ENCODE data around the gene CD164.
"Not testable (repeated sequence)": the region's sequence is repeated elsewhere in the genome, so short reads cannot be mapped to it uniquely, and the experiment has no call there.

Gene CD164

GRCh38 chr6:109344226-109344625 is 38.0 kb downstream of the CD164 start:
- Histone ChIP-seq H3K36me3 (ENCODE audit: insufficient read depth, low read length) (no peaks in the 10 kb centered on the region), H3K9me3 (ENCODE audit: low read depth, low read length) (no peaks in the 10 kb centered on the region), H3K4me3 (no peak overlapping the region), H3K27ac (no peak overlapping the region), H3K9ac (ENCODE audit: insufficient read length) (no peak overlapping the region)
- TF ChIP-seq EZH2 (IDR thresholded peaks at IDR 0.05): no peak
- no peak for TF ChIP-seq POLR2AphosphoS5 (IDR thresholded peaks at IDR 0.05; ENCODE audit: borderline replicate concordance, low read depth, low read length)
- TF ChIP-seq FOXP2 (optimal IDR thresholded peaks at IDR 0.05; ENCODE audit: control extremely low read depth, extremely low read length, insufficient read depth): no peak
- DNase-seq (ENCODE audit: low read depth, low spot score): no peak

- DNase-seq (ENCODE audit: low read depth, low spot score): no peak
- H3K9ac ChIP-seq (ENCODE audit: insufficient read length): no peak overlapping the region
- no peak overlapping the region for H3K4me3 ChIP-seq
- no peaks in the 10 kb centered on the region for H3K36me3 ChIP-seq (ENCODE audit: insufficient read depth, low read length)
- H3K9me3 ChIP-seq (ENCODE audit: low read depth, low read length): no peaks in the 10 kb centered on the region
- no peak overlapping the region for H3K27ac ChIP-seq
- TF ChIP-seq EZH2 (IDR thresholded peaks at IDR 0.05): no peak
- no peak for TF ChIP-seq POLR2AphosphoS5 (IDR thresholded peaks at IDR 0.05; ENCODE audit: borderline replicate concordance, low read depth, low read length)
- no peak for TF ChIP-seq FOXP2 (optimal IDR thresholded peaks at IDR 0.05; ENCODE audit: control extremely low read depth, extremely low read length, insufficient read depth)
Measured at GRCh38 chr6:109343518-109343917, 38.7 kb downstream of the CD164 start.

GRCh38 chr6:109342911-109343310 is 39.4 kb downstream of the CD164 start:
- Histone ChIP-seq H3K4me3 (no peak overlapping the region), H3K9ac (ENCODE audit: insufficient read length) (no peak overlapping the region), H3K9me3 (ENCODE audit: low read depth, low read length) (no peaks in the 10 kb centered on the region), H3K27ac (no peak overlapping the region), H3K36me3 (ENCODE audit: insufficient read depth, low read length) (no peaks in the 10 kb centered on the region)
- TF ChIP-seq EZH2 (IDR thresholded peaks at IDR 0.05): no peak
- no peak for TF ChIP-seq POLR2AphosphoS5 (IDR thresholded peaks at IDR 0.05; ENCODE audit: borderline replicate concordance, low read depth, low read length)
- TF ChIP-seq FOXP2 (optimal IDR thresholded peaks at IDR 0.05; ENCODE audit: control extremely low read depth, extremely low read length, insufficient read depth): no peak
- DNase-seq (ENCODE audit: low read depth, low spot score): no peak

- TF ChIP-seq FOXP2 (optimal IDR thresholded peaks at IDR 0.05; ENCODE audit: control extremely low read depth, extremely low read length, insufficient read depth) (no peak), POLR2AphosphoS5 (IDR thresholded peaks at IDR 0.05; ENCODE audit: borderline replicate concordance, low read depth, low read length) (no peak), EZH2 (IDR thresholded peaks at IDR 0.05) (no peak)
- DNase-seq (ENCODE audit: low read depth, low spot score): no peak
- Histone ChIP-seq H3K9ac (ENCODE audit: insufficient read length) (no peak overlapping the region), H3K9me3 (ENCODE audit: low read depth, low read length) (no peaks in the 10 kb centered on the region), H3K27ac (no peak overlapping the region), H3K4me3 (no peak overlapping the region), H3K36me3 (ENCODE audit: insufficient read depth, low read length) (no peaks in the 10 kb centered on the region)
Measured at GRCh38 chr6:109342506-109342905, 39.8 kb downstream of the CD164 start.

GRCh38 chr6:109340811-109341210 is 41.5 kb downstream of the CD164 start:
- TF ChIP-seq EZH2 (IDR thresholded peaks at IDR 0.05) (no peak), POLR2AphosphoS5 (IDR thresholded peaks at IDR 0.05; ENCODE audit: borderline replicate concordance, low read depth, low read length) (no peak), FOXP2 (optimal IDR thresholded peaks at IDR 0.05; ENCODE audit: control extremely low read depth, extremely low read length, insufficient read depth) (no peak)
- Histone ChIP-seq H3K9ac (ENCODE audit: insufficient read length) (no peak overlapping the region), H3K27ac (no peak overlapping the region), H3K9me3 (ENCODE audit: low read depth, low read length) (no peaks in the 10 kb centered on the region), H3K36me3 (ENCODE audit: insufficient read depth, low read length) (no peaks in the 10 kb centered on the region), H3K4me3 (no peak overlapping the region)
- DNase-seq (ENCODE audit: low read depth, low spot score): no peak

- TF ChIP-seq POLR2AphosphoS5 (IDR thresholded peaks at IDR 0.05; ENCODE audit: borderline replicate concordance, low read depth, low read length) (no peak), EZH2 (IDR thresholded peaks at IDR 0.05) (no peak), FOXP2 (optimal IDR thresholded peaks at IDR 0.05; ENCODE audit: control extremely low read depth, extremely low read length, insufficient read depth) (no peak)
- H3K9ac ChIP-seq (ENCODE audit: insufficient read length): no peak overlapping the region
- H3K36me3 ChIP-seq (ENCODE audit: insufficient read depth, low read length): no peaks in the 10 kb centered on the region
- no peak overlapping the region for H3K27ac ChIP-seq
- no peak overlapping the region for H3K4me3 ChIP-seq
- no peak for DNase-seq (ENCODE audit: low read depth, low spot score)
- no peaks in the 10 kb centered on the region for H3K9me3 ChIP-seq (ENCODE audit: low read depth, low read length)
Measured at GRCh38 chr6:109339906-109340678, 42.2 kb downstream of the CD164 start.

GRCh38 chr6:109336221-109336961 is 45.9 kb downstream of the CD164 start:
- Histone ChIP-seq H3K9me3 (ENCODE audit: low read depth, low read length) (no peaks in the 10 kb centered on the region), H3K36me3 (ENCODE audit: insufficient read depth, low read length) (no peaks in the 10 kb centered on the region), H3K4me3 (no peak overlapping the region), H3K27ac (no peak overlapping the region), H3K9ac (ENCODE audit: insufficient read length) (no peak overlapping the region)
- TF ChIP-seq FOXP2 (optimal IDR thresholded peaks at IDR 0.05; ENCODE audit: control extremely low read depth, extremely low read length, insufficient read depth): no peak
- TF ChIP-seq EZH2 (IDR thresholded peaks at IDR 0.05): no peak
- no peak for TF ChIP-seq POLR2AphosphoS5 (IDR thresholded peaks at IDR 0.05; ENCODE audit: borderline replicate concordance, low read depth, low read length)
- no peak for DNase-seq (ENCODE audit: low read depth, low spot score)

- H3K9ac ChIP-seq (ENCODE audit: insufficient read length); H3K4me3 ChIP-seq; H3K9me3 ChIP-seq (ENCODE audit: low read depth, low read length); DNase-seq (ENCODE audit: low read depth, low spot score); H3K27ac ChIP-seq; H3K36me3 ChIP-seq (ENCODE audit: insufficient read depth, low read length): not testable (repeated sequence)
Measured at GRCh38 chr6:109333870-109334269, 48.4 kb downstream of the CD164 start.
